SIG-M5 treated with dmso at 0.1 percent for 504 hours (cell line): ENCODE measurements around the gene PLEKHA6.
"Not testable (repeated sequence)": the region's sequence is repeated elsewhere in the genome, so short reads cannot be mapped to it uniquely, and the experiment has no call there.

ENCODE experiments used
- DNase-seq: peaks from one replicate; lab custom pipeline; 2025; ENCODE audit not compliant: unreplicated experiment; lab: John Stamatoyannopoulos, UW

Gene PLEKHA6

DNA sequence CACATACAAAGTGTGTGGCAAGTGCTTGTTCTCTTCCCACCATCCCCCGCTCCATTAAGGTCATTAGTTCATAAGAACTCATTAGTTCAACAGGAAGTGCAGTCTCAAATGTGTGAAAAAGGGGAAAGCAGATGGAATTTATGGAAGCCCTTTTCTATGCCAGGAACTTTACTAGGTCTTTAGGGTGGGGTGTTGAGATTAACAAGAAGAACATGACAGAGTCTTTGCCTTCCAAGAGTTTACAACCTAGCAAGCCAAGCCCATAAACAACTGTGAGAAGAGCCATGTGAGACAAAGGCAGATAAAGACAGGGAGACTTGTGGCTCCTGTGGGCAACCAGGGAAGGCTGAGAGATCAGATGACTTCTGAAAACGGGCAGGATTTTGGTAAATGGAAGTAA lies 21.4 kb downstream of the PLEKHA6 start:
- DNase-seq, result no peak

DNA sequence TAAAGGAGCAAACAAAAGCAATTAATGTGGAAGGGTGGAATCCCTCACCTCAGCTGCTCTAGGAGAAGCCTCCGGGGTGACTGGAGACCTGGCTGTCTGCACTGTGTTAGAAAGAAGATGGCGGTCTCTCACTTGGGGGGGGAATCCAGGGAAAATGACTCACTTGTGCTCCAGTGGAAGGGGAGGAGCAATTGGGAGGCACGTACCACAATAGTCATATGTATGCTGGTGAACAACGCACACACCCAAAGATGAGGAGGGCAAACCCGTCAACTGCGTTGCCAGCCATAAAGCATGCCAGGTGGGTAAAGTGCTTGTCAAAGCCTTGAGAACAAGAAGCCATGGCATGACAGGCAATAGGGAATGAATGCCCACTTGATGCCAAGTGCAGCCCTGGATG lies 22.1 kb downstream of the PLEKHA6 start:
- DNase-seq, result no peak

DNA sequence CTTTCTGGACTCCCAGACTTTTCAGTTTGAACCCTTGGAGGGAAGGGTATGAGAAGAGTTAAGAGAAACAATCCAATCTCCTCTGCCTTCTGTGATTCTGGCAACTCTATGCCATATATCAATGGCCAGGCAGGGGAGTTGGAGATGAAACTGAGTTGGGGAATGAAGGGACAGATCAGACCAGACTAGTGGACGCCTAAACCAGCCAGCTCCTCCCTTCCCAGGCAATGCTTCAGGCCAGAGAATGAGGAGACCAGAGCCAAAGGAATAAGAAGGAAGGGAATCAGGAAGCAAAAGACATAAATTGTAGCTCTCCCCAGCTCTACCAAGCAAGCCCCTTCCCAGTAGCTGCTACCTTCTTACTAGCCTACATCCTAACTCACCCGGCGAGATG lies 22.7 kb downstream of the PLEKHA6 start:
- no peak for DNase-seq

DNA sequence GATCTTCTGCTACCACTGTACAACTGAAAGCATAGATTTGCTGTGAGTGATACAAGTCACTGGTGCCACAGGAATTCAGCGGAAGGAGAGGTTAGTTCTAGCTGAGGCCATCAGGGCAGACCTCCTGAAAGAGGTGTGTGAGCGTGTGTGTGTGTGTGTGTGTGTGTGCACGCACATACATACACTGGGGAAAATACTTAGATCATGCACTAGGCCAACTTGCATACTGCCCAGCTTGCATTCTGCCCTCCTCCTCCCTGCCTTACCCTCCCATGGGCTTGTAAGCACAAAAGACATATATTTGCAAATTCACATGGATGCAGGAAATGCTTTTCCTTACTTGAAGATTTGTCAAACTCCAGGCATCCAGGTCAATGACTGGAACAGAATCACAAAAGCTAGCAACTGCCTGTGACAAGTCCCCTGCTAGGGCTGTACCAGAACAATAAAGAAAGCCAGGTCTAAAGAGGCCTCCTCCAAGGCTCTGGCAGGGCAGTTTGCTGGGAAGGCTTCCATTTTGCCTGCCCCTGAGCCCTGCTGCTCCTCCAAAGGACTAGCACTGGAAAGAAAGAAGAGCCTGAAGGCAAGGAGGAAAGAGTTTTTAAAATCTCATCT lies 23.2 kb downstream of the PLEKHA6 start:
- DNase-seq, result no peak

DNA sequence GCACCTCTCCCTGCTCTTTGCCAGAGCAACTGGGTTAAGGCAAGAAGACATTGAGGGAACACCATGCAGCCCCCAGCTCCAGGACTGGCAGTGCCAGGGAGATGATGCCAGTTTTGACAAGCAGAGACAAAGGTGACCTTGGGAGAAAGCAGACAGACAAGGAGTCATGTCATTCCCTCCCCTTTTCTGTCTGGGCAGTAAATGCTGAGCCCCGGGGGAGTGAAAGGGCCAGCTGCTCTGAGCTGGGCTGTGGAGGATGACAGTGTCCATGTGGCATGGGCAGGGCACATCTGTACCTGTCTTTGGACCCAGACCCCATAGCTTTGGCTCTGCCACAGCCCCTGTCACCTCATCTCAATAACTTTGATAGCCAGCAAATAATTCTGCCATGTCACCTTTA lies 24.2 kb downstream of the PLEKHA6 start:
- no peak for DNase-seq

DNA sequence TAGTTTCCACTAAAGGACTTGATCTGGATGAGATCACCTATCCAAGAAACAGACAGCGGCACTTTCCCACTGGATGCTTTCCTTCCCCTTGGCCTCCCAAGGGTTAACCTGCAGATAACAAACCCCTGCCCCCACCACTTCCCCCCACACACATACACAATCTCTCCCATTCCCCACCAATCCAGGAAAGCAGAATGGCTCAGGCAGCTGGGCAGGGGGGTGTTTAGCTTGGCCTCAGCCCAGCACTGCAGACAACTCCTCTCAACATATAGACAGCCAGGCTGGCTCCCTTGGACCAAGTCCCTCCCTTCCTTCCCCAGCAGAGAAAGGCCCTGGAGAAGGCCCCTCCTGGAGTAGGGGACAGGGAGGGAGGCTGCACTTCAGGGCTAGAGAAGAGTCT lies 24.6 kb downstream of the PLEKHA6 start:
- DNase-seq, result no peak

DNA sequence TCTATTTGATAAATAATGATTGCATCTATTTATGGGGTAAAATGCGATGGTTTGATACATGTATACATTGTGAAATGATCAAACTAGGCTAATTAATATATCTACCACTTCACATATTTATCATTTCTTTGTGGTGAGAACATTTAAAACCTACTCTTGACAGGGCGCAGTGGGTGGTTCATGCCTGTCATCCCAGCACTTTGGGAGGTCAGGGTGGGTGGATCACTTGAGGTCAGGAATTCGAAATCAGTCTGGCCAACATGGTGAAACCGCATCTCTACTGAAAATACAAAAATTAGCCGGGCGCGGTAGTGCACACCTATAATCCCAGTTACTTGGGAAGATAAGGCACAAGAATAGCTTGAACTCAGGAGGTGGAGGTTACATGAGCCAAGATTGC lies 25.3 kb downstream of the PLEKHA6 start:
- no peak for DNase-seq

DNA sequence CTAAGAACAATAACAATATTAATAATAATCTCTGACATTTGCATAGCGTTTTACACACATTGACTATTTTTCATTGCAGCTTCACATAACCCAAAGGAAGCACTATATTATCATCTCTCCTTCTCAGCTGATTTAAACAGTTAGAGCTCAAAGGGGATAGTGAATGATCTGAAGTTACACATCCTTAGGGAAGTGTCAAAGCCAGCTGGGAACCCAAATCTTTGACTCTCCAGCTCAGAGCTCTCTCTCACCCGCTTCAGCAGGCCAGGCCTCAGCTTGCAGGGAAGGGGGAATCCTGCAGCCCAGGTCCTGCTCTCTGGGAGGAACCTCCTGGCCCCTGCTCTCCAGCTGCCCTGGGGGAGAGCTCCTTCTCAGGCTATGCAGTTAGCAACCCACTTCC lies 26.3 kb downstream of the PLEKHA6 start:
- no peak for DNase-seq

DNA sequence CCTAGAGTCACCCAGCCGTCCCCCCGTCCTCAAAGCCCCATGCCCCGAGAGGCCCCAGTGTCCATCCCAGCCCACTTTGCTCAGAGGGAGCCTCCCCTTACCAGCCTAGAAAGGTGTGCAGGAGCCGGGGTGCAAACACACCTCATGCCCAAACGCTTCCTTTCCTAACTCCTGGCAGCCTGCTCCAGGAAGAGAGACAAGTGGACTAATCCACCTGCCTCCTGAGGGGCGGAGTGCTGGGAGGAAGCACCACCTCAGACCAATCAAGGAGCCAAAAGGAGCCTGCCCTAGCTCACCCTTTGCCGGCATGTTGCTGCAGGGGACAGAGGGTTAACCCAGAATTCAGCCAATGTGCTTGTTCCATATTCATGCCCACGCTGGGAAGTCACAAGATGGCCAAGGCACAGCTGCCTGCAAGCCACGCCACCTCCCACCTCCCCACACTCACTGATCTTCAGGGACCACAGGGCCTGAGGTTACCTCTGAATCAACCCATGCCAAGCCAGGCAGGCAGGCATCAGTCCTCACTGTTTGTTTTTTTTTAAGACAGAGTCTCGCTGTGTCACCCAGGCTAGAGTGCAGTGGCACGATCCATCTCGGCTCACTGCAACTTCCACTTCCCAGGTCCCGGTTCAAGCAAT lies 27.8 kb downstream of the PLEKHA6 start:
- DNase-seq, result no peak

DNA sequence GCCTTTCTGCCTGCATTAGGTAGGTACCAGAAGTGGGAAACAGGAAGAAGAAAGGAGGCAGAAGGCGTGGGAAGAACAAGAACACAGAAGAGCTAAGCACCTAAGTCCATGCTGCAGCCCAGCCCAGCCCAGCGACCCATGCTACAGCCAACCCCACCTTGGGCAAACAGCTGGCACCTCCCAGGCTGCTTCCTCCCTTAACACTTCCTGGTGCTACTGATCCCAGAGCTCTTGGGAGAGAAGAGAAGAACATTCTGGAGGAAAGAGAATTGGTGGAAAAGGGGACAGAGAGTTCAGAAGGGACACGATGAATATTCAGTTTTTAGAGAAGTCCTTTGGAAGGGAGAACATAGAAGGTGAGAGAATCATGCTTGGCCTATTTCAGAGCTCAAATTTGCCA lies 28.5 kb downstream of the PLEKHA6 start:
- DNase-seq, result peak; percentile 31

DNA sequence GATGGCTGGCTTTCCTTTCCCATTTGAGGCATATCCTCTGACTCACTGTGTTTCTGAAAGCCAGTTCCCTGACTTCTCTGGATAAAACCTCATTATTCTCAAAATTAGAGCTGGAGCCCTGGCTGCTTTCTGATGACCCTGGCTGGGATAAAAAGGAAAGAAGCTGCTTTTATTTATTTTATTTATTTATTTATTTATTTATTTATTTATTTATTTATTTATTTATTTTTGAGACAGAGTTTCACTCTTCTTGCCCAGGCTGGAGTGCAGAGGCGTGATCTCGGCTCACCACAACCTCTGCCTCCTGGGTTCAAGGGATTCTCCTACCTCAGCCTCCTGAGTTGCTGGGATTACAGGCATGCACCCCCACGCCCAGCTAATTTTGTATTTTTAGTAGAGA lies 31.9 kb downstream of the PLEKHA6 start:
- not testable (repeated sequence) for DNase-seq

DNA sequence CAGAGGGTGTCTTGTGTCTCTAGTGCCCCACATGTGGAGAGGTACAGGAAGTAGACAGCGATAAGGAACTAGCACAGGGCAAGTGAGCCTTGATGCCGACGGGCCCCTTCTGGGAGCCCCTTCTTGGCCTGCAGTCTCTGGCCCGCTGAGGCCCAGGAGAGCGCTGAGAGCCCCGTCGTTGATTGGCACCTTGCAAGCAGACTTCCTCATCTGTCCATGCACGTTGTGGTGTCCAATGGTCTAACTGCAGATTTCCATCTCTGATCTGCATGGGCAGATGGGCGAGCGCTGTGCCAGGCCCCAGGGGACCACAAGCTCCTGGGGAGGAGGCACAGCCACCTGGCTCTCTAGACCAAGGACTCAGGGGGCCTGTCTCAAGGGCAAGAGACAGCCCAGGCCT lies 32.4 kb downstream of the PLEKHA6 start:
- DNase-seq, result no peak

DNA sequence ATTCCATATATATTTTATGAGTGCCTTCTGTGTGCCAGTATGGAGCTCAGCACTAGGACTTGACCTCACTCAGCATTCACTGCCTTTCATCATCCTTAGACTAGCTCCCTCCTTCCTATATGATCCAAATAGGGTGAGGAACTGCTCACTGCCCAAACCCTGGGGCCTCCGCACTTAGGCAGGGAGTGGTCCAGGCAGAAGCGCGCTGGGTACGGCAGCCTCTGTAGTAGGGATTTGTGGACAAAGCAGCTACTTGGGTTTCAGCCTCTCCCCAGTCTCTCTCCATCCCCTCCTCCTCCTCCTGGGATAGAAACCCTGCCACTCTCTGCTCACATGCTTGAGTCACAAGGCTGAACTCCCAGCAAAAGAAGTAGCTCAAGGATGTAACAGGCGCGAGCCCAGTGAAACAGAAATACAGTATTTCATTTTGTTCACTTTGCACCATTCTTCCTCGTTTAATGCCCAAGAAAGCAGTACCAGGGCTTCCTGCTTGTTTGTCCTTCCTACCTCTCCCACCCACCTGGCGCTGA lies 32.9 kb downstream of the PLEKHA6 start:
- no peak for DNase-seq

DNA sequence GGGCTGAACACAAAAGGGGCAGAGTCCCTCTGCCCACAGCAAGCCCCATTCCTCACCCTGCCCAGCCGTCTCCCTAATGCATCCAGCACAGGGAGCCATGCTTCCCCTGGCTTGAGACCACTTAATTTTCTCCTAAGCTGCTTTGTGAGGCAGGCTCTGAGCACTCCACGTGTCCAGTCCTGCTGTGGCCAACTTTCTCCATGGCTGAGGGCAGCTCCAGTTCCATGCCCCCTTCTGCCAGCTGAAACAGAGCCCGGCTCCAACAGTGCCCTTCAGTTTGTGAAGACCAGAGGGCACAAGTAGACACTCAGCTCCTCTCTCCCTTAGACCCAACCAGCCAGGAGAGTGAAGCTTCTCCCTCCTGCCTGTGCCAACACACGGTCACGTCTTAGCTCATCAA lies 33.8 kb downstream of the PLEKHA6 start:
- no peak for DNase-seq

DNA sequence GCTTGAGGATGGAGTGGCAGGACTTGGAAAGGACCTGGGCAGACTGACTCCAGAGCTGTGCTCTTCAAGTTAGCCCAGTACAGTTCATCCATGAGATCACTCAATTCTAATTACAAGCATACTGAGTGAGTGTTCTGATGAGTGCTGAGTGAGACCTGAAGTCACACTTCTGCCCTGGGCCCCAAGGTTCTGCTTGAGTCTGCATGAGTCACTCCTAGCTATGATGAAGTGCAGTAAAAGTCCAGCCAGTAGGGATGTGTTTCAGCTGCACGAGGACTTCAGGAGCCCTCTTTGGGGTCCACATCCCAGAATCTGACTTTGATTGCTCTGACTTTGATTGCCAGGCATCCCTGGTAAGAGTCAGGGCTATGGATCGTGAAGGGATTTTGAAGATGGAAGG lies 35.8 kb downstream of the PLEKHA6 start:
- DNase-seq, result no peak

DNA sequence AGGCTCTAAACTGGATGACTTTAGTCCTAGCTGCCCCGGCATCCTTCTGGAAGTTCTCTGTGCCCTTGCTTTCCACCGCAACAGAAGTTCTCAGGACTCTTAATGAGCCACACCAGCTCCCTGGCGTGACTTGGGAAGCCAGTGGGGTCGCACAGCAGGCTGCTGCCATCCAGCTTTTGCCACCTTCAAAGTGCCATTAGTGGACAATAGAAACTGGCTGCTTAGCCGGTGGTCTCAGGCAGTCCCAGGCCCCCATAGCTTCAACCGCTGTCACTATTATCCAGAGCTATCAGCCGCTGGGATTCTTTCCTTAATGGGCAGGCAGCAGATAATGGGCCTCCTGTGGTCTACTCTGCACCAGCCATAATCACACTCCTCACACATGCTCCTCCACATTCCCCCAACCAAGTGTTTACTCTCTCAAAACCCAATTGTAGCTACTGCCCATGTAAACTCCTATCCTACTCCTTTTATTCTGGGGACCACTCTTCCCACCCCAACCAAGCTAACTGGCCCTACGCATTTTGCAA lies 37.3 kb downstream of the PLEKHA6 start:
- DNase-seq, result no peak

DNA sequence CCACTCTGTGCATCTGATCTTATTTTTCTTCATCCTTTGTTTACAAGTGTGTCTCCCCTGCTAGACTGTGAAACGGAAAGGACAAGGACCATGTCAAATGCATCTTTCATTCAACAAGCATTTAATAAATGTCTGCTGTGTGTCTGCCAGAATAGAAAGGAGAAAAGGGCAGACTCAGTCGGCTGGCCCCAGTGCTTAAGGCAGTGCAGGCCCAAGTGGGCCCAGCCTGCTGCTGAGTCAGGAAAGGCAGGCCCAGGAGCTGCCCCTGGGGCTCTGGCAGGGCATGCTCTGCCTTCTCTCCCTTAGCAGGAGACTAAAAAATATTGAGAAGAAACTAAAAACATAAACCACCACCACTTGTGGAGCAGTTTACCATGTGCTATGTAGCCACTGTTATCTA lies 38.1 kb downstream of the PLEKHA6 start:
- no peak for DNase-seq

DNA sequence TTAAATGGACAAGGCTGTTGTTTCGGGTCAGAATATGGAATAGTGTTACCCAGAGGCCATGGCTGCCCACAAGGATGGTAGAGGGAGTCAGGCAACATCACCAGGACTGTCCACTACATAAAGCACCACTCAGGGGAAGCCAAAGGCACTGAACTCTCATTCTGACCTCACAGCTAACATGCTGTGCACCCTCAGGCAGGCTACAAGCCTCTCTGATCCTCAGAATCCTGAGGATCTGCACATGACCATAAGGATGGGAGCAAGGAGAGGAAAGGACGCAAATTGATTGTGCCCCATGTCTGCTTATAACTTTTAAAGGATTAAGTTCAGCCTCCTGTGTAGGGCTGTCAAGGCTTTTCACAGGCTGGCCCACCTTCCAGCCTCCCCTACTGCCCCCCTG lies 38.7 kb downstream of the PLEKHA6 start:
- DNase-seq, result no peak

DNA sequence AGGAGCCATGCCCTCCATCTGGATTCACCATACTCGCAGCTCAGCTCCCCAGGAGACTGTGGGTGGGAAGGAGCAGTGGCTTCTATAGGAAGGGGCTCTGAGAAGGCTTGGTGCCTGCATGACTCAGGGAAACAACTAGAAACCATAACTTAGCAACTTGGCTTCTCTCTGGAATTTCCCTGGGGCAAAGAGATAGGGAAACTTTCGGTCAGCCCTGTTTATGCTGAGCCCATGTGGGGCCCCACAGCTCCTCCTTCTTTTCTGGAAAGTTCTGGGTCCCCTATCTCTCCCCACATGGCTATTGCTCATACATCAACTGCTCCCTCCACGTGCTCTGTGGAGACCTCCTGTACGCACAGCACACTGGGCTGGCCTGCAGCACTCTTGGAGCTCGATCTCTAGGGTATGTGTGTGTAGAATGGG lies 39.3 kb downstream of the PLEKHA6 start:
- DNase-seq, result no peak

DNA sequence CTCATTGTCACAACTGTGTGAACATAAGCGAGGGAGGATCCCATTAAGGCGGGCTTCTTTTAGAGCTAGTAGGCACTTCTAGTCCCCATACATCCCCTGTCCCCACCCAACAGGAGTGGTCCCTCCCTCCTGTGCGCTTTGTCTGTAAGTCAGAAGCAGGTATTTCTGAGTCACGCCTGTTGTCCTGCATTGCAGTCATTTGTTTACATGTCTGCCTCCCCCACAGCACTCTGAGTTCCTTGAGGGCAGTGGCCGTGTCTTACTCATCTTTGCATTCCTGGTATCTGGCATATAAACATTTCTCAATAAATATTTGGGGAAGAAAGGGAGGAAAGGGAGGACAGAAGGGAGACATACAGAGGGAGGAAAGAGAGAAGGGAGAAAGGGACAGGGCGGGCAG lies 40.3 kb downstream of the PLEKHA6 start:
- no peak for DNase-seq

DNA sequence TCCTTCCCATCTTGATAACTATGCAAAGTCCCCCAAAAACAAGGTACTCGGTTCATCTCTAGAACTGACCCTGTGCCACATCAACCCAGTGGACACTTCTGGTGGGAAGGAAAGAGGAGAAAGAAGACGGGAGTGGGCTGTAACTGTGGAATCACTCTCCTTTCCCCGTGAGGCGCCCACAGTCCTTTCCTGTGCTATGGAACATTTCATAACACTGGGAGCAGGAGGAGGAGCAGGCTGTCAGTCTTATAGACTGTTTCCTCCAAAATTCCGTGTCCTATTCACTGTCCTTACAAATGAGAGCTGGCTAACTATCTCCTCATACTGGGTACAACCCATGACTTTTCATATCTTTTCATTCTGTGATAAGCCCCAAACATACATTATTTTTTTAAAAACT lies 40.7 kb downstream of the PLEKHA6 start:
- DNase-seq, result no peak

DNA sequence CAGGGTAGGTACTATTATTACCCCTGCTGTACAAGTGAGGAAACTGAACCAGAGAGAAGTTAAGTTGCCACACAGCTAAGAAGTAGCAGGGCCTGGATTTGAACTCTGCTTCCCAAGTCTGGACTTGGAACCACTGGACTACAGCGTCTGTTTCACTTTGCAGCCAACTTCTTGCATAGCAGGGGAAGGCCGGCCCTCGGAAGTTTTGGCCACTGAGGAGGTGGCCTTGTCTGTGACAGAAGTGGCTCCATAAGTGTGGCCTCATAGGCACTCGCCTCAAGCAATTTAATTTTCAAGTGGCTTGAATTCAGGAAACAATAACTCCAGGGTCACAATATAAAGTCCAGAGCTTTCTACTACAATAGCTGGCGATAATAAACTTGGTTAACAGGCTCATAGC lies 41.4 kb downstream of the PLEKHA6 start:
- no peak for DNase-seq

DNA sequence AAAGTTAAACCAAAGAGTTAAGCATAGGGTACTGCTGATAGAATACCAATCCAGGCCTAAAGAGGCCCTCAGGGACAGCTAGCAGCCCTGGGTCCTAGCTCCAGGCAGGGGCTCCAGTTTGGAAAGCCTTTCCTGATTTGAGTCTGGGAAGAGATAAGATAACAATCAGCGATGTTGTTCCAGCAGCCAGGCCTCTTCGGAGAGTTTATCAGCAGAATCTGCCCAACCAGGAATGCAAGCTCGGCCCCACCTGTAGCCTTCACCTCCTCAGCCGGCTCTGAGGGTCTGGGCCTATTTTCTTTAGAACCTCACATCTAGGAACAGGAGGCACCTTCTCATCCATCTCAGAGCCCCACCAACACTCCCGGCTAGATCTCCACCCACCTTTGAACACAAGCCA lies 42.6 kb downstream of the PLEKHA6 start:
- DNase-seq, result no peak
